GM23338 (cell line): ENCODE measurements around the gene CNRIP1. TPM values are rescaled to one million over a fixed set of nuclear protein-coding genes. Genes with fewer than 3 reads are reported as not detected.

ENCODE experiments used
- ATAC-seq: fragments of 200-7000 bp; cut with Tn5 transposase; 3 replicates; pipeline ENCODE4 v1.9.1; 2020
- DNase-seq: peaks from one replicate; pipeline ENCODE4 v3.0.0-alpha.2; 2015; ENCODE audit warnings: low spot score
- H2AFZ ChIP-seq: fragments of 200-600 bp; sonication (generic); 2 replicates; pipeline ENCODE4 v1.8.0; 2016; ENCODE audit warnings: antibody characterized with exemption, mild to moderate bottlenecking, moderate library complexity
- H3F3A ChIP-seq: fragments of 200-600 bp; sonication (generic); replicated peaks from 2 replicates; pipeline ENCODE4 v1.8.0; 2017; ENCODE audit warnings: antibody characterized with exemption, mixed run types, low read depth
- H3K27ac ChIP-seq: fragments of 200-600 bp; sonication (generic); 2 replicates; pipeline ENCODE4 v1.6.1; 2016; ENCODE audit warnings: low read depth
- H3K27me3 ChIP-seq: fragments of 200-600 bp; sonication (generic); 2 replicates; pipeline ENCODE4 v1.8.0; 2016; ENCODE audit warnings: mild to moderate bottlenecking, mixed run types, moderate library complexity; ENCODE audit not compliant: insufficient read depth
- H3K36me3 ChIP-seq: fragments of 200-600 bp; sonication (generic); 2 replicates; pipeline ENCODE4 v1.8.0; 2016; ENCODE audit warnings: mild to moderate bottlenecking; ENCODE audit not compliant: insufficient read depth
- H3K4me1 ChIP-seq: fragments of 200-600 bp; sonication (generic); 2 replicates; pipeline ENCODE4 v1.8.0; 2016; ENCODE audit warnings: mild to moderate bottlenecking, moderate library complexity; ENCODE audit not compliant: insufficient read depth
- H3K4me2 ChIP-seq: fragments of 200-600 bp; sonication (generic); 2 replicates; pipeline ENCODE4 v1.7.1; 2017; ENCODE audit warnings: mixed run types
- H3K4me3 ChIP-seq: fragments of 200-600 bp; sonication (generic); 2 replicates; pipeline ENCODE4 v1.6.1; 2016; ENCODE audit warnings: mixed run types
- H3K79me2 ChIP-seq: fragments of 200-600 bp; sonication (generic); replicated peaks from 2 replicates; pipeline ENCODE4 v1.8.0; 2017; ENCODE audit warnings: mild to moderate bottlenecking; ENCODE audit not compliant: insufficient read depth
- H3K9me2 ChIP-seq: fragments of 200-600 bp; sonication (generic); 2 replicates; pipeline ENCODE4 v1.8.0; 2017; ENCODE audit not compliant: insufficient read depth
- H4K20me1 ChIP-seq: fragments of 200-600 bp; sonication (generic); replicated peaks from 2 replicates; pipeline ENCODE4 v1.8.0; 2017; ENCODE audit warnings: mild to moderate bottlenecking; ENCODE audit not compliant: insufficient read depth
- H3K27ac Mint-ChIP-seq: 2 replicates; pipeline ENCODE4 v1.8.0; 2020; ENCODE audit warnings: inconsistent platforms, mild to moderate bottlenecking, moderate library complexity, mixed read lengths
- H3K27me3 Mint-ChIP-seq: 3 replicates; pipeline ENCODE4 v1.8.0; 2022; ENCODE audit warnings: low read depth, mild to moderate bottlenecking, moderate library complexity, mixed read lengths, inconsistent platforms; ENCODE audit not compliant: insufficient read depth, poor library complexity
- H3K36me3 Mint-ChIP-seq: 3 replicates; pipeline ENCODE4 v1.8.0; 2021; ENCODE audit warnings: low read depth, mild to moderate bottlenecking, inconsistent platforms, moderate library complexity, mixed read lengths
- H3K4me1 Mint-ChIP-seq: 3 replicates; pipeline ENCODE4 v1.8.0; 2020; ENCODE audit warnings: mild to moderate bottlenecking, inconsistent platforms, mixed read lengths
- H3K4me3 Mint-ChIP-seq: 3 replicates; pipeline ENCODE4 v1.8.0; 2021; ENCODE audit warnings: moderate library complexity, mild to moderate bottlenecking, inconsistent platforms, mixed read lengths
- H3K9me3 Mint-ChIP-seq: 3 replicates; pipeline ENCODE4 v1.8.0; 2020; ENCODE audit warnings: moderate library complexity, mild to moderate bottlenecking, inconsistent platforms, mixed read lengths
- CTCF ChIP-seq, 2 experiments: fragments of 200-600 bp in 1 of 2; sonication (generic) in 1 of 2; conservative IDR thresholded peaks; 2 replicates each; pipeline versions ENCODE4 v1.5.1 to v1.6.1; 2016 to 2017; ENCODE audit warnings: antibody characterized with exemption in 2 of 2, low read depth in 2 of 2, mild to moderate bottlenecking in 2 of 2, moderate library complexity in 1 of 2
- ETS1 ChIP-seq: IDR thresholded peaks from 2 replicates; pipeline ENCODE4 v1.6.1; 2016; ENCODE audit warnings: antibody characterized with exemption
- STAT1 ChIP-seq: IDR thresholded peaks from one replicate; pipeline ENCODE4 v1.6.1; 2016; ENCODE audit warnings: antibody characterized with exemption; ENCODE audit not compliant: unreplicated experiment
- ZNF114 ChIP-seq: fragments of 250-450 bp; sonication (Bioruptor Pico); IDR thresholded peaks from 2 replicates; pipeline ENCODE4 v1.5.0; 2020; ENCODE audit warnings: mild to moderate bottlenecking, moderate library complexity
- polyA plus RNA-seq: library from polyadenylated mRNA; unstranded; fragments of >200 nt; fragmentation: Nextera tagmentation; extraction: Ambion mirVana; gene quantifications from 2 replicates; pipeline ENCODE4 v1.2.1, GENCODE V29; 2016
- total RNA-seq: library from RNA; depleted of rRNA; stranded (reverse); fragments of >200 nt; shearing (Covaris generic); gene quantifications from 2 replicates; pipeline ENCODE4 v1.2.3, GENCODE V29; 2014
- TF ChIP-seq, protein P1 (sequence below): fragments of 250-450 bp; sonication (Bioruptor Pico); IDR thresholded peaks from 2 replicates; pipeline ENCODE4 v1.5.0; 2020; ENCODE audit warnings: mild to moderate bottlenecking, moderate library complexity

Gene CNRIP1
- total and polyA plus RNA-seq, 2 experiments from 2014 or later, result 5.9 to 6.9 TPM

- no peak overlapping the region for H2AFZ ChIP-seq
- Mint-ChIP-seq H3K9me3 (no peaks in the 10 kb centered on the region; the same call in 2 of the 3 replicates), H3K36me3 (no peaks in the 10 kb centered on the region), H3K4me3 (no peak overlapping the region), H3K27ac (no peak overlapping the region), H3K27me3 (no peaks in the 10 kb centered on the region), H3K4me1 (no peaks in the 10 kb centered on the region)
- H3K4me2 ChIP-seq, result no peak overlapping the region
- H3K36me3 ChIP-seq, result no peaks in the 10 kb centered on the region
- no peak overlapping the region for H3K27ac ChIP-seq
- H3K4me3 ChIP-seq, result no peak overlapping the region
- TF ChIP-seq, protein P1, sequence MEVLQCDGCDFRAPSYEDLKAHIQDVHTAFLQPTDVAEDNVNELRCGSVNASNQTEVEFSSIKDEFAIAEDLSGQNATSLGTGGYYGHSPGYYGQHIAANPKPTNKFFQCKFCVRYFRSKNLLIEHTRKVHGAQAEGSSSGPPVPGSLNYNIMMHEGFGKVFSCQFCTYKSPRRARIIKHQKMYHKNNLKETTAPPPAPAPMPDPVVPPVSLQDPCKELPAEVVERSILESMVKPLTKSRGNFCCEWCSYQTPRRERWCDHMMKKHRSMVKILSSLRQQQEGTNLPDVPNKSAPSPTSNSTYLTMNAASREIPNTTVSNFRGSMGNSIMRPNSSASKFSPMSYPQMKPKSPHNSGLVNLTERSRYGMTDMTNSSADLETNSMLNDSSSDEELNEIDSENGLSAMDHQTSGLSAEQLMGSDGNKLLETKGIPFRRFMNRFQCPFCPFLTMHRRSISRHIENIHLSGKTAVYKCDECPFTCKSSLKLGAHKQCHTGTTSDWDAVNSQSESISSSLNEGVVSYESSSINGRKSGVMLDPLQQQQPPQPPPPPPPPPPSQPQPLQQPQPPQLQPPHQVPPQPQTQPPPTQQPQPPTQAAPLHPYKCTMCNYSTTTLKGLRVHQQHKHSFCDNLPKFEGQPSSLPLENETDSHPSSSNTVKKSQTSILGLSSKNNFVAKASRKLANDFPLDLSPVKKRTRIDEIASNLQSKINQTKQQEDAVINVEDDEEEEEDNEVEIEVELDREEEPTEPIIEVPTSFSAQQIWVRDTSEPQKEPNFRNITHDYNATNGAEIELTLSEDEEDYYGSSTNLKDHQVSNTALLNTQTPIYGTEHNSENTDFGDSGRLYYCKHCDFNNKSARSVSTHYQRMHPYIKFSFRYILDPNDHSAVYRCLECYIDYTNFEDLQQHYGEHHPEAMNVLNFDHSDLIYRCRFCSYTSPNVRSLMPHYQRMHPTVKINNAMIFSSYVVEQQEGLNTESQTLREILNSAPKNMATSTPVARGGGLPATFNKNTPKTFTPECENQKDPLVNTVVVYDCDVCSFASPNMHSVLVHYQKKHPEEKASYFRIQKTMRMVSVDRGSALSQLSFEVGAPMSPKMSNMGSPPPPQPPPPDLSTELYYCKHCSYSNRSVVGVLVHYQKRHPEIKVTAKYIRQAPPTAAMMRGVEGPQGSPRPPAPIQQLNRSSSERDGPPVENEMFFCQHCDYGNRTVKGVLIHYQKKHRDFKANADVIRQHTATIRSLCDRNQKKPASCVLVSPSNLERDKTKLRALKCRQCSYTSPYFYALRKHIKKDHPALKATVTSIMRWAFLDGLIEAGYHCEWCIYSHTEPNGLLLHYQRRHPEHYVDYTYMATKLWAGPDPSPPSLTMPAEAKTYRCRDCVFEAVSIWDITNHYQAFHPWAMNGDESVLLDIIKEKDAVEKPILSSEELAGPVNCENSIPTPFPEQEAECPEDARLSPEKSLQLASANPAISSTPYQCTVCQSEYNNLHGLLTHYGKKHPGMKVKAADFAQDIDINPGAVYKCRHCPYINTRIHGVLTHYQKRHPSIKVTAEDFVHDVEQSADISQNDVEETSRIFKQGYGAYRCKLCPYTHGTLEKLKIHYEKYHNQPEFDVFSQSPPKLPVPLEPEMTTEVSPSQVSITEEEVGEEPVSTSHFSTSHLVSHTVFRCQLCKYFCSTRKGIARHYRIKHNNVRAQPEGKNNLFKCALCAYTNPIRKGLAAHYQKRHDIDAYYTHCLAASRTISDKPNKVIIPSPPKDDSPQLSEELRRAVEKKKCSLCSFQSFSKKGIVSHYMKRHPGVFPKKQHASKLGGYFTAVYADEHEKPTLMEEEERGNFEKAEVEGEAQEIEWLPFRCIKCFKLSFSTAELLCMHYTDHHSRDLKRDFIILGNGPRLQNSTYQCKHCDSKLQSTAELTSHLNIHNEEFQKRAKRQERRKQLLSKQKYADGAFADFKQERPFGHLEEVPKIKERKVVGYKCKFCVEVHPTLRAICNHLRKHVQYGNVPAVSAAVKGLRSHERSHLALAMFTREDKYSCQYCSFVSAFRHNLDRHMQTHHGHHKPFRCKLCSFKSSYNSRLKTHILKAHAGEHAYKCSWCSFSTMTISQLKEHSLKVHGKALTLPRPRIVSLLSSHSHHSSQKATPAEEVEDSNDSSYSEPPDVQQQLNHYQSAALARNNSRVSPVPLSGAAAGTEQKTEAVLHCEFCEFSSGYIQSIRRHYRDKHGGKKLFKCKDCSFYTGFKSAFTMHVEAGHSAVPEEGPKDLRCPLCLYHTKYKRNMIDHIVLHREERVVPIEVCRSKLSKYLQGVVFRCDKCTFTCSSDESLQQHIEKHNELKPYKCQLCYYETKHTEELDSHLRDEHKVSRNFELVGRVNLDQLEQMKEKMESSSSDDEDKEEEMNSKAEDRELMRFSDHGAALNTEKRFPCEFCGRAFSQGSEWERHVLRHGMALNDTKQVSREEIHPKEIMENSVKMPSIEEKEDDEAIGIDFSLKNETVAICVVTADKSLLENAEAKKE (CRISPR knock-in tag), result no peak
- TF ChIP-seq ZNF114 (CRISPR knock-in tag) (no peak), CTCF (conservative IDR thresholded peaks at IDR 0.05; ENCODE audit: low read depth in 2 of 2) (no peak), ETS1 (no peak), STAT1 (no peak)
- H3K9me2 ChIP-seq, result no peaks in the 10 kb centered on the region
- H3K27me3 ChIP-seq, result no peaks in the 10 kb centered on the region
- no peaks in the 10 kb centered on the region for H3F3A ChIP-seq
- ATAC-seq (no peak), DNase-seq (no peak)
- H3K4me1 ChIP-seq, result no peaks in the 10 kb centered on the region
- H4K20me1 ChIP-seq, result no peaks in the 10 kb centered on the region
- no peaks in the 10 kb centered on the region for H3K79me2 ChIP-seq
Observed at GRCh38 chr2:68368654-68369336, 49.0 kb upstream of the CNRIP1 start.
